Measurements from ENCODE around the gene SNAP29. TPM values are rescaled to one million over a fixed set of nuclear protein-coding genes. Genes with fewer than 3 reads are reported as not detected.
"Not testable (repeated sequence)": the region's sequence is repeated elsewhere in the genome, so short reads cannot be mapped to it uniquely, and the experiment has no call there.

SNAP29 gene
- total RNA-seq, 2 experiments from 2014 or later, result 20.0 to 22.6 TPM

DNA sequence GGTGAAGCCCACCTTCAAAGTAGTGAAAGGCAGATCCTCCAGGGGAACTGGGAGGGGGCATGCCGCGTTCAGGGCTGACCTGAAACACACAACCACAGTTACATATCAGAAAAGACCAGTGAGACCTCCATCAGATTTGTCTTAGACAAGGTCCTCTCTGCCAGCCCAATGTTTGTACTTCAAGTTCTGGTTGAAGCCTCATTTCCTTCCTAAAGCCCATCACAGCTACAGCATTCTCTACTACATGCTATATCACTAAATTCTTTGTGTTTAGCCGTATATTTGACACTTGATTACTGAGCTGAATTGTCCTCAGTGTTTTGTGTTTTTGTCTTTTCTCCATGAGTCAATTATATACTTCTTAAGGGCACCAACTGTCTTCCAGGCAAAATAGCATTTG, 40.3 kb upstream of the SNAP29 start:
- Mint-ChIP-seq H3K4me1 (ENCODE audit: low read depth) (peaks cover 2% of the 10 kb centered on the region), H3K27me3 (no peaks in the 10 kb centered on the region), H3K4me3 (no peak overlapping the region), H3K27ac (no peak overlapping the region), H3K9me3 (no peaks in the 10 kb centered on the region), H3K36me3 (ENCODE audit: low read depth) (peaks cover 13% of the 10 kb centered on the region)
- ChIA-PET CTCF (interaction anchor here (1.5 kb wide), 1 partner anchor 26 kb away, joined by 4 read pairs; no protein-coding TSS in a partner anchor), POLR2A (no interaction called here)
- intact Hi-C loops (cut with micrococcal nuclease), result no loop called here
- ATAC-seq (no peak), DNase-seq (no peak)
- TF ChIP-seq, protein P1, sequence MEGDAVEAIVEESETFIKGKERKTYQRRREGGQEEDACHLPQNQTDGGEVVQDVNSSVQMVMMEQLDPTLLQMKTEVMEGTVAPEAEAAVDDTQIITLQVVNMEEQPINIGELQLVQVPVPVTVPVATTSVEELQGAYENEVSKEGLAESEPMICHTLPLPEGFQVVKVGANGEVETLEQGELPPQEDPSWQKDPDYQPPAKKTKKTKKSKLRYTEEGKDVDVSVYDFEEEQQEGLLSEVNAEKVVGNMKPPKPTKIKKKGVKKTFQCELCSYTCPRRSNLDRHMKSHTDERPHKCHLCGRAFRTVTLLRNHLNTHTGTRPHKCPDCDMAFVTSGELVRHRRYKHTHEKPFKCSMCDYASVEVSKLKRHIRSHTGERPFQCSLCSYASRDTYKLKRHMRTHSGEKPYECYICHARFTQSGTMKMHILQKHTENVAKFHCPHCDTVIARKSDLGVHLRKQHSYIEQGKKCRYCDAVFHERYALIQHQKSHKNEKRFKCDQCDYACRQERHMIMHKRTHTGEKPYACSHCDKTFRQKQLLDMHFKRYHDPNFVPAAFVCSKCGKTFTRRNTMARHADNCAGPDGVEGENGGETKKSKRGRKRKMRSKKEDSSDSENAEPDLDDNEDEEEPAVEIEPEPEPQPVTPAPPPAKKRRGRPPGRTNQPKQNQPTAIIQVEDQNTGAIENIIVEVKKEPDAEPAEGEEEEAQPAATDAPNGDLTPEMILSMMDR (IDR thresholded peaks at IDR 0.05), result no peak

DNA sequence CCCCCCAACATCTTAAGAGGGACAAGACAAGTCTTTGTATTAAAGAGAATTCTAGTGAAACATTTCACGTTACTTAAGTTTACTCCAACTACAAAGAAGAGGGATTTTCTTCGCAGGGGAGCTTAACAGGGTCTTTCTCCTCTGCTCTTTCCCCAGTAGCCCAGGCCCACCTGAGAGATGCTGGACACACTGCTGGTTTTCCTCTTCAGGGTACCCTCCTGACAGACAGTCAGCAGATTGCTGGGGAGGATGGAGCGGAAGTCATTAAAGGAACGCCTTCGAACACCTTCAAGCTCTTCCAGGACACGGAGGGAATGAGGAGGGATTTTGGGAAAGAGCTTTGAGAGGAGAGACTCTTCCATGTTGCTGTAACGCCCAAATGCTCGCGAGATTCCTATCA, 39.3 kb upstream of the SNAP29 start:
- DNase-seq (no peak), ATAC-seq (no peak)
- Mint-ChIP-seq H3K27ac (no peak overlapping the region), H3K4me1 (ENCODE audit: low read depth) (no peaks in the 10 kb centered on the region), H3K27me3 (no peaks in the 10 kb centered on the region), H3K9me3 (no peaks in the 10 kb centered on the region), H3K4me3 (no peak overlapping the region), H3K36me3 (ENCODE audit: low read depth) (peaks cover 12% of the 10 kb centered on the region)
- intact Hi-C loops (cut with micrococcal nuclease), result no loop called here
- ChIA-PET POLR2A (interaction anchor here (0.6 kb wide), 1 partner anchor 273 kb away, joined by 3 read pairs; no protein-coding TSS in a partner anchor), CTCF (interaction anchor here (1.5 kb wide), 1 partner anchor 25 kb away, joined by 4 read pairs; no protein-coding TSS in a partner anchor)
- TF ChIP-seq, protein P1 (IDR thresholded peaks at IDR 0.05), result no peak

DNA sequence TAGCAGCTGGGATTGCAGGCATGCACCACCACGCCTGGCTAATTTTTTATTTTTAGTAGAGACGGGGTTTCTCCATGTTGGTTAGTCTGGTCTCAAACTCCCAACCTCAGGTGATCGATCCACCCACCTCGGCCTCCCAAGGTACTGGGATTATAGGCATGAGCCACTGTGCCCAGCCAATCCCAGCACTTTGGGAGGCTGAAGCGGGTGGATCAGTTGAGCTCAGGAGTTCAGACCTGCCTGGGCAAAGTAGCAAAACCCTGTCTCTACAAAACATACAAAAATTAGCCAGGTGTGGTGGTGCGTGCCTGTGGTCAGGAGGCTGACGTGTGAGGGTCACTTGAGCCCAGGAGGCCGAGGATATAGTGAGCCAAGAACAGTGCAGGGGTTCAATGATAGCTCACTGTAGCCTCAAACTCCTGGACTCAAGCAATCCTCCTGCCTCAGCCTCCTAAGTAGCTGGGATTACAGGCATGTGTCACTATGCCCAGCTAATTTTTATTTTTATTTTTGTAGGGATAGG, 37.0 kb upstream of the SNAP29 start:
- H3K36me3 Mint-ChIP-seq (ENCODE audit: low read depth); ATAC-seq; DNase-seq; H3K4me1 Mint-ChIP-seq (ENCODE audit: low read depth); H3K27ac Mint-ChIP-seq; H3K9me3 Mint-ChIP-seq; H3K4me3 Mint-ChIP-seq; intact Hi-C loops (cut with micrococcal nuclease); CTCF ChIA-PET; H3K27me3 Mint-ChIP-seq: not testable (repeated sequence)
- POLR2A ChIA-PET, result interaction anchor here (1.5 kb wide), 1 partner anchor 11 kb away, joined by 4 read pairs; no protein-coding TSS in a partner anchor

GRCh38 chr22:20822240-20822639, 36.6 kb upstream of the SNAP29 start:
- ChIA-PET CTCF (no interaction called here), POLR2A (no interaction called here)
- Mint-ChIP-seq H3K9me3 (no peaks in the 10 kb centered on the region), H3K27ac (peak overlapping the region; percentile 24), H3K27me3 (no peaks in the 10 kb centered on the region), H3K4me1 (ENCODE audit: low read depth) (no peaks in the 10 kb centered on the region), H3K36me3 (ENCODE audit: low read depth) (peaks cover 3% of the 10 kb centered on the region), H3K4me3 (no peak overlapping the region)
- DNase-seq (no peak), ATAC-seq (no peak)
- TF ChIP-seq, protein P1 (IDR thresholded peaks at IDR 0.05), result no peak
- intact Hi-C loops (cut with micrococcal nuclease), result no loop called here

DNA sequence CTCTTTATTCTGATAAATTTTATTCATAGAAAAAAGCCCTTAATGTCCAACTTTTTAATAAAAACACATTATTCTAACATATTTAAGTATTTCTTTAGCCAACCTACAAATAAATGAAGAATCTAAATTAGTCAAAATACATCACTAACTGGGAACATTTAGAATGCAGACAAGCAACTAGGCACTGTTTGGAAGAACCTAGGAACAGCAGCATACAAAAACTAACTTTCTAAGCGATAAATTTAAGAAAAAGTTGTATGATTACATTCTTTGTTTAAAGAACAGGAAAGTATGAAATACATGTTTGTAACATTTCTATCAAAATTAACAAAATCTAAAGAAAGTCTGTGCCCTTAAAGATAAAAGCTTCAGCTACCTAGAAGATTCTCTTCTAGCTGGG, 35.5 kb upstream of the SNAP29 start:
- Mint-ChIP-seq H3K27me3 (no peaks in the 10 kb centered on the region), H3K4me3 (no peak overlapping the region), H3K4me1 (ENCODE audit: low read depth) (no peaks in the 10 kb centered on the region), H3K9me3 (no peaks in the 10 kb centered on the region), H3K36me3 (ENCODE audit: low read depth) (peaks cover 7% of the 10 kb centered on the region), H3K27ac (no peak overlapping the region)
- ATAC-seq, result no peak
- intact Hi-C loops (cut with micrococcal nuclease), result no loop called here
- ChIA-PET POLR2A (no interaction called here), CTCF (interaction anchor here (1.2 kb wide), 1 partner anchor 39 kb away, joined by 5 read pairs; no protein-coding TSS in a partner anchor)
- no peak for DNase-seq
- TF ChIP-seq, protein P1 (IDR thresholded peaks at IDR 0.05), result no peak

- POLR2A ChIA-PET; intact Hi-C loops (cut with micrococcal nuclease); ATAC-seq; H3K9me3 Mint-ChIP-seq; H3K4me3 Mint-ChIP-seq; H3K27ac Mint-ChIP-seq; H3K27me3 Mint-ChIP-seq; H3K4me1 Mint-ChIP-seq (ENCODE audit: low read depth); DNase-seq: not testable (repeated sequence)
- CTCF ChIA-PET, result interaction anchor here (0.6 to 1.6 kb wide), 3 partner anchors 14 to 41 kb away, joined by 3 to 4 read pairs (median 3); no protein-coding TSS in a partner anchor
- H3K36me3 Mint-ChIP-seq (ENCODE audit: low read depth), result peaks cover 13% of the 10 kb centered on the region
These were observed 33.6 kb upstream of the SNAP29 start for GRCh38 chr22:20825216-20825615.
